GM23338 (cell line): ENCODE results near the gene DCHS1.

Experiments used
- CREB1 ChIP-seq: fragments of 250-450 bp; sonication (Bioruptor Pico); IDR thresholded peaks from 2 replicates; pipeline ENCODE4 v1.5.0; 2020; ENCODE audit warnings: low read depth, mild to moderate bottlenecking, moderate library complexity
- EZH2 ChIP-seq: fragments of 200-600 bp; sonication (generic); IDR thresholded peaks from one replicate; pipeline ENCODE4 v1.8.0; 2017; ENCODE audit warnings: antibody characterized with exemption, mild to moderate bottlenecking, low read depth; ENCODE audit not compliant: unreplicated experiment
- EZH2phosphoT487 ChIP-seq: fragments of 200-600 bp; sonication (generic); IDR thresholded peaks from one replicate; pipeline ENCODE4 v1.8.1; 2018; ENCODE audit warnings: antibody characterized with exemption; ENCODE audit not compliant: unreplicated experiment
- JUNB ChIP-seq: IDR thresholded peaks from one replicate; pipeline ENCODE4 v1.6.1; 2016; ENCODE audit warnings: antibody characterized with exemption; ENCODE audit not compliant: unreplicated experiment
- NANOG ChIP-seq: IDR thresholded peaks from 2 replicates; pipeline ENCODE4 v1.6.1; 2016; ENCODE audit warnings: antibody characterized with exemption, borderline replicate concordance
- POLR2AphosphoS5 ChIP-seq: IDR thresholded peaks from 2 replicates; pipeline ENCODE4 v1.6.1; 2016; ENCODE audit warnings: antibody characterized with exemption, low read depth
- TF ChIP-seq, protein P1 (sequence below): IDR thresholded peaks from one replicate; pipeline ENCODE4 v1.6.1; 2018; ENCODE audit warnings: antibody characterized with exemption; ENCODE audit not compliant: unreplicated experiment
- TF ChIP-seq, protein P2 (sequence below), 2 experiments: fragments of 200-600 bp in 1 of 2; sonication (generic) in 1 of 2; conservative IDR thresholded peaks; 2 replicates each; pipeline versions ENCODE4 v1.5.1 to v1.6.1; 2016 to 2017; ENCODE audit warnings: antibody characterized with exemption in 2 of 2, low read depth in 2 of 2, mild to moderate bottlenecking in 2 of 2, moderate library complexity in 1 of 2
- TF ChIP-seq, protein P3 (sequence below): IDR thresholded peaks from 2 replicates; pipeline ENCODE4 v1.6.1; 2016; ENCODE audit warnings: antibody characterized with exemption

DNA sequence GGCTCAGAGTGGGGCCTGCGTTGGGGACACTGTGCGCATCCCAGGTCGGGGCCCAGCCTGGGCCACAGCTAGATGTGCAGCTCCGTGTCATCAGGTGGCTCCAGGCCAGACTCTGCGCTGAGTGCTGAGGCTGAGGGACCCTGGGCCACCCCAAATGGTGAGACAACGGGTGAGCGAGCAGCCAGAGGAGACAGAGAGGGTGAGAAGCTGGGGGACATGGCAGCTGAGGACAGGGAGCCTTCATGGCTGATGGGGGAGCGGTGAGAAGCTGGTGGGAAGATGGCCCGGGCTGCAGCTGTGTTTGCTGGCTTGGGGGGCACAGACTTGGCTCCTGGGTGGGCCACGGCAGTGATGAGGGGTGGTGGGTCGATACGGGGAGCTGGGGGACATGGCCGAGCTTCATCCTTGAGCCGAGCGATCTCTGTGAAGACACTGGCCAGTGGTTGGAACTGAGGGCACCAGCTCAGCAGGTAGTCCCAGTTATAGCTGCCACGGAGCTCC lies 33.8 kb downstream of the DCHS1 start:
- TF ChIP-seq, protein P1, sequence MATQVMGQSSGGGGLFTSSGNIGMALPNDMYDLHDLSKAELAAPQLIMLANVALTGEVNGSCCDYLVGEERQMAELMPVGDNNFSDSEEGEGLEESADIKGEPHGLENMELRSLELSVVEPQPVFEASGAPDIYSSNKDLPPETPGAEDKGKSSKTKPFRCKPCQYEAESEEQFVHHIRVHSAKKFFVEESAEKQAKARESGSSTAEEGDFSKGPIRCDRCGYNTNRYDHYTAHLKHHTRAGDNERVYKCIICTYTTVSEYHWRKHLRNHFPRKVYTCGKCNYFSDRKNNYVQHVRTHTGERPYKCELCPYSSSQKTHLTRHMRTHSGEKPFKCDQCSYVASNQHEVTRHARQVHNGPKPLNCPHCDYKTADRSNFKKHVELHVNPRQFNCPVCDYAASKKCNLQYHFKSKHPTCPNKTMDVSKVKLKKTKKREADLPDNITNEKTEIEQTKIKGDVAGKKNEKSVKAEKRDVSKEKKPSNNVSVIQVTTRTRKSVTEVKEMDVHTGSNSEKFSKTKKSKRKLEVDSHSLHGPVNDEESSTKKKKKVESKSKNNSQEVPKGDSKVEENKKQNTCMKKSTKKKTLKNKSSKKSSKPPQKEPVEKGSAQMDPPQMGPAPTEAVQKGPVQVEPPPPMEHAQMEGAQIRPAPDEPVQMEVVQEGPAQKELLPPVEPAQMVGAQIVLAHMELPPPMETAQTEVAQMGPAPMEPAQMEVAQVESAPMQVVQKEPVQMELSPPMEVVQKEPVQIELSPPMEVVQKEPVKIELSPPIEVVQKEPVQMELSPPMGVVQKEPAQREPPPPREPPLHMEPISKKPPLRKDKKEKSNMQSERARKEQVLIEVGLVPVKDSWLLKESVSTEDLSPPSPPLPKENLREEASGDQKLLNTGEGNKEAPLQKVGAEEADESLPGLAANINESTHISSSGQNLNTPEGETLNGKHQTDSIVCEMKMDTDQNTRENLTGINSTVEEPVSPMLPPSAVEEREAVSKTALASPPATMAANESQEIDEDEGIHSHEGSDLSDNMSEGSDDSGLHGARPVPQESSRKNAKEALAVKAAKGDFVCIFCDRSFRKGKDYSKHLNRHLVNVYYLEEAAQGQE: no peak
- TF ChIP-seq, protein P2, sequence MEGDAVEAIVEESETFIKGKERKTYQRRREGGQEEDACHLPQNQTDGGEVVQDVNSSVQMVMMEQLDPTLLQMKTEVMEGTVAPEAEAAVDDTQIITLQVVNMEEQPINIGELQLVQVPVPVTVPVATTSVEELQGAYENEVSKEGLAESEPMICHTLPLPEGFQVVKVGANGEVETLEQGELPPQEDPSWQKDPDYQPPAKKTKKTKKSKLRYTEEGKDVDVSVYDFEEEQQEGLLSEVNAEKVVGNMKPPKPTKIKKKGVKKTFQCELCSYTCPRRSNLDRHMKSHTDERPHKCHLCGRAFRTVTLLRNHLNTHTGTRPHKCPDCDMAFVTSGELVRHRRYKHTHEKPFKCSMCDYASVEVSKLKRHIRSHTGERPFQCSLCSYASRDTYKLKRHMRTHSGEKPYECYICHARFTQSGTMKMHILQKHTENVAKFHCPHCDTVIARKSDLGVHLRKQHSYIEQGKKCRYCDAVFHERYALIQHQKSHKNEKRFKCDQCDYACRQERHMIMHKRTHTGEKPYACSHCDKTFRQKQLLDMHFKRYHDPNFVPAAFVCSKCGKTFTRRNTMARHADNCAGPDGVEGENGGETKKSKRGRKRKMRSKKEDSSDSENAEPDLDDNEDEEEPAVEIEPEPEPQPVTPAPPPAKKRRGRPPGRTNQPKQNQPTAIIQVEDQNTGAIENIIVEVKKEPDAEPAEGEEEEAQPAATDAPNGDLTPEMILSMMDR (conservative IDR thresholded peaks at IDR 0.05; ENCODE audit: low read depth in 2 of 2): no peak
- TF ChIP-seq POLR2AphosphoS5 (no peak), EZH2phosphoT487 (no peak), EZH2 (no peak), JUNB (no peak), CREB1 (CRISPR knock-in tag) (no peak), NANOG (no peak)
- TF ChIP-seq, protein P3, sequence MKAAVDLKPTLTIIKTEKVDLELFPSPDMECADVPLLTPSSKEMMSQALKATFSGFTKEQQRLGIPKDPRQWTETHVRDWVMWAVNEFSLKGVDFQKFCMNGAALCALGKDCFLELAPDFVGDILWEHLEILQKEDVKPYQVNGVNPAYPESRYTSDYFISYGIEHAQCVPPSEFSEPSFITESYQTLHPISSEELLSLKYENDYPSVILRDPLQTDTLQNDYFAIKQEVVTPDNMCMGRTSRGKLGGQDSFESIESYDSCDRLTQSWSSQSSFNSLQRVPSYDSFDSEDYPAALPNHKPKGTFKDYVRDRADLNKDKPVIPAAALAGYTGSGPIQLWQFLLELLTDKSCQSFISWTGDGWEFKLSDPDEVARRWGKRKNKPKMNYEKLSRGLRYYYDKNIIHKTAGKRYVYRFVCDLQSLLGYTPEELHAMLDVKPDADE: no peak
